H1 (cell line): ENCODE data around the gene RNFT2. TPM values are rescaled to one million over a fixed set of nuclear protein-coding genes. Genes with fewer than 3 reads are reported as not detected.

Experiments used
- CHD2 ChIP-seq: IDR thresholded peaks from 2 replicates; pipeline ENCODE4 v1.6.1; 2012; ENCODE audit warnings: low read length, improper control_type of control experiment
- FOSL1 ChIP-seq: IDR thresholded peaks from 2 replicates; pipeline ENCODE4 v1.6.1; 2011; ENCODE audit warnings: mild to moderate bottlenecking, low read depth, low read length, moderate library complexity; ENCODE audit not compliant: insufficient read depth
- HDAC2 ChIP-seq, 2 experiments: fragments of 300-600 bp in 1 of 2; sonication (generic) in 1 of 2; IDR thresholded peaks; 2 replicates each; pipeline ENCODE4 v1.6.1; 2011 to 2012; ENCODE audit warnings: low read depth in 2 of 2, low read length in 2 of 2, mild to moderate bottlenecking in 2 of 2, moderate library complexity in 2 of 2, borderline replicate concordance in 1 of 2, inconsistent platforms in 1 of 2
- RNF2 ChIP-seq: fragments of 200-900, 300-1000 bp; sonication (generic); IDR thresholded peaks from 2 replicates; pipeline ENCODE4 v1.7.1; 2016; ENCODE audit warnings: borderline replicate concordance, low read depth, mild to moderate bottlenecking, antibody characterized with exemption, low read length; ENCODE audit not compliant: poor library complexity, severe bottlenecking; ENCODE audit errors: missing control alignments
- TAF1 ChIP-seq: IDR thresholded peaks from 2 replicates; pipeline ENCODE4 v1.6.1; 2011; ENCODE audit warnings: mild to moderate bottlenecking, low read depth, low read length
- polyA plus RNA-seq, 7 experiments: library from polyadenylated mRNA; depleted of rRNA in 3 of 7; stranded (reverse) in 5 of 7; unstranded in 2 of 7; fragments of >200 nt in 5 of 7; fragments of 200-250 nt in 2 of 7; gene quantifications; 1 replicate in 5 of 7; 2 replicates in 1 of 7; 4 replicates in 1 of 7; pipeline versions ENCODE4 v1.2.1 to v1.2.3, GENCODE V29; 2011 to 2013; ENCODE audit warnings: missing spikeins in 2 of 7, mixed read lengths in 2 of 7
- total RNA-seq: library from RNA; stranded (reverse); fragmentation: NEBNext Ultra II Directional; extraction: Animal tissue kit (Norgen Biotek cat#: 25700); gene quantifications from 2 replicates; pipeline ENCODE4 v1.2.1, GENCODE V29; 2021
- TF ChIP-seq, protein P1 (sequence below): fragments of 300-600 bp; sonication (generic); IDR thresholded peaks from 2 replicates; pipeline ENCODE4 v1.7.1; 2012; ENCODE audit warnings: low read length, moderate library complexity, mild to moderate bottlenecking, inconsistent platforms; ENCODE audit not compliant: insufficient replicate concordance
- TF ChIP-seq, protein P2 (sequence below): IDR thresholded peaks from 2 replicates; pipeline ENCODE4 v1.6.1; 2011; ENCODE audit warnings: low read length, improper control_type of control experiment

The RNFT2 gene
- total and polyA plus RNA-seq, 2 of the 8 experiments (the other 6 are each of a cell fraction or from before 2014, with no cell fraction given) = 14.2 to 33.1 TPM

DNA sequence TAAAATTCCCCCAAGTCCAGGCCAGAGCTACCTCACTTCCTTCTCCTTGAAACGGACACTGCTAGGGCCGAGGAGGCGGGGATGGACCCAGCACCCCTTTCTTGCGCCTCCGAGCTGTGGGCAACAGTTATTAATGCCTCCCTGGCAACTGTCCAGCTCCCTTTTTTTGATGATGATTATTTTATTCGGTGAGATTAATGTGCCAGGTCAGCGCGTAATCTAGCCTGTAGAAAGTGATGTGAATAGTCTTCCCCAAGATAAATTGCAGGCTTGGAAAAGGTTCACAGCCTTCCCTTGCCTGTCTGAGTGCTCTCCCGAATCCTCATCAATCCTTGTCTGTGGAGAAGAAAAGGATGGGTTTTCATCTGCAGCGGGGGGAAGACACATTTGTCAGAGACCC, 54.3 kb downstream of the RNFT2 start (continued):
- TF ChIP-seq, protein P1, sequence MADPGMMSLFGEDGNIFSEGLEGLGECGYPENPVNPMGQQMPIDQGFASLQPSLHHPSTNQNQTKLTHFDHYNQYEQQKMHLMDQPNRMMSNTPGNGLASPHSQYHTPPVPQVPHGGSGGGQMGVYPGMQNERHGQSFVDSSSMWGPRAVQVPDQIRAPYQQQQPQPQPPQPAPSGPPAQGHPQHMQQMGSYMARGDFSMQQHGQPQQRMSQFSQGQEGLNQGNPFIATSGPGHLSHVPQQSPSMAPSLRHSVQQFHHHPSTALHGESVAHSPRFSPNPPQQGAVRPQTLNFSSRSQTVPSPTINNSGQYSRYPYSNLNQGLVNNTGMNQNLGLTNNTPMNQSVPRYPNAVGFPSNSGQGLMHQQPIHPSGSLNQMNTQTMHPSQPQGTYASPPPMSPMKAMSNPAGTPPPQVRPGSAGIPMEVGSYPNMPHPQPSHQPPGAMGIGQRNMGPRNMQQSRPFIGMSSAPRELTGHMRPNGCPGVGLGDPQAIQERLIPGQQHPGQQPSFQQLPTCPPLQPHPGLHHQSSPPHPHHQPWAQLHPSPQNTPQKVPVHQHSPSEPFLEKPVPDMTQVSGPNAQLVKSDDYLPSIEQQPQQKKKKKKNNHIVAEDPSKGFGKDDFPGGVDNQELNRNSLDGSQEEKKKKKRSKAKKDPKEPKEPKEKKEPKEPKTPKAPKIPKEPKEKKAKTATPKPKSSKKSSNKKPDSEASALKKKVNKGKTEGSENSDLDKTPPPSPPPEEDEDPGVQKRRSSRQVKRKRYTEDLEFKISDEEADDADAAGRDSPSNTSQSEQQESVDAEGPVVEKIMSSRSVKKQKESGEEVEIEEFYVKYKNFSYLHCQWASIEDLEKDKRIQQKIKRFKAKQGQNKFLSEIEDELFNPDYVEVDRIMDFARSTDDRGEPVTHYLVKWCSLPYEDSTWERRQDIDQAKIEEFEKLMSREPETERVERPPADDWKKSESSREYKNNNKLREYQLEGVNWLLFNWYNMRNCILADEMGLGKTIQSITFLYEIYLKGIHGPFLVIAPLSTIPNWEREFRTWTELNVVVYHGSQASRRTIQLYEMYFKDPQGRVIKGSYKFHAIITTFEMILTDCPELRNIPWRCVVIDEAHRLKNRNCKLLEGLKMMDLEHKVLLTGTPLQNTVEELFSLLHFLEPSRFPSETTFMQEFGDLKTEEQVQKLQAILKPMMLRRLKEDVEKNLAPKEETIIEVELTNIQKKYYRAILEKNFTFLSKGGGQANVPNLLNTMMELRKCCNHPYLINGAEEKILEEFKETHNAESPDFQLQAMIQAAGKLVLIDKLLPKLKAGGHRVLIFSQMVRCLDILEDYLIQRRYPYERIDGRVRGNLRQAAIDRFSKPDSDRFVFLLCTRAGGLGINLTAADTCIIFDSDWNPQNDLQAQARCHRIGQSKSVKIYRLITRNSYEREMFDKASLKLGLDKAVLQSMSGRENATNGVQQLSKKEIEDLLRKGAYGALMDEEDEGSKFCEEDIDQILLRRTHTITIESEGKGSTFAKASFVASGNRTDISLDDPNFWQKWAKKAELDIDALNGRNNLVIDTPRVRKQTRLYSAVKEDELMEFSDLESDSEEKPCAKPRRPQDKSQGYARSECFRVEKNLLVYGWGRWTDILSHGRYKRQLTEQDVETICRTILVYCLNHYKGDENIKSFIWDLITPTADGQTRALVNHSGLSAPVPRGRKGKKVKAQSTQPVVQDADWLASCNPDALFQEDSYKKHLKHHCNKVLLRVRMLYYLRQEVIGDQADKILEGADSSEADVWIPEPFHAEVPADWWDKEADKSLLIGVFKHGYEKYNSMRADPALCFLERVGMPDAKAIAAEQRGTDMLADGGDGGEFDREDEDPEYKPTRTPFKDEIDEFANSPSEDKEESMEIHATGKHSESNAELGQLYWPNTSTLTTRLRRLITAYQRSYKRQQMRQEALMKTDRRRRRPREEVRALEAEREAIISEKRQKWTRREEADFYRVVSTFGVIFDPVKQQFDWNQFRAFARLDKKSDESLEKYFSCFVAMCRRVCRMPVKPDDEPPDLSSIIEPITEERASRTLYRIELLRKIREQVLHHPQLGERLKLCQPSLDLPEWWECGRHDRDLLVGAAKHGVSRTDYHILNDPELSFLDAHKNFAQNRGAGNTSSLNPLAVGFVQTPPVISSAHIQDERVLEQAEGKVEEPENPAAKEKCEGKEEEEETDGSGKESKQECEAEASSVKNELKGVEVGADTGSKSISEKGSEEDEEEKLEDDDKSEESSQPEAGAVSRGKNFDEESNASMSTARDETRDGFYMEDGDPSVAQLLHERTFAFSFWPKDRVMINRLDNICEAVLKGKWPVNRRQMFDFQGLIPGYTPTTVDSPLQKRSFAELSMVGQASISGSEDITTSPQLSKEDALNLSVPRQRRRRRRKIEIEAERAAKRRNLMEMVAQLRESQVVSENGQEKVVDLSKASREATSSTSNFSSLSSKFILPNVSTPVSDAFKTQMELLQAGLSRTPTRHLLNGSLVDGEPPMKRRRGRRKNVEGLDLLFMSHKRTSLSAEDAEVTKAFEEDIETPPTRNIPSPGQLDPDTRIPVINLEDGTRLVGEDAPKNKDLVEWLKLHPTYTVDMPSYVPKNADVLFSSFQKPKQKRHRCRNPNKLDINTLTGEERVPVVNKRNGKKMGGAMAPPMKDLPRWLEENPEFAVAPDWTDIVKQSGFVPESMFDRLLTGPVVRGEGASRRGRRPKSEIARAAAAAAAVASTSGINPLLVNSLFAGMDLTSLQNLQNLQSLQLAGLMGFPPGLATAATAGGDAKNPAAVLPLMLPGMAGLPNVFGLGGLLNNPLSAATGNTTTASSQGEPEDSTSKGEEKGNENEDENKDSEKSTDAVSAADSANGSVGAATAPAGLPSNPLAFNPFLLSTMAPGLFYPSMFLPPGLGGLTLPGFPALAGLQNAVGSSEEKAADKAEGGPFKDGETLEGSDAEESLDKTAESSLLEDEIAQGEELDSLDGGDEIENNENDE = no peak
- TF ChIP-seq FOSL1 = no peak
- TF ChIP-seq RNF2 = no peak
- TF ChIP-seq CHD2 = no peak
- TF ChIP-seq HDAC2 (IDR thresholded peaks at IDR 0.05; ENCODE audit: borderline replicate concordance in 1 of 2, low read depth in 2 of 2, low read length in 2 of 2) = no peak
- no peak for TF ChIP-seq TAF1
- TF ChIP-seq, protein P2, sequence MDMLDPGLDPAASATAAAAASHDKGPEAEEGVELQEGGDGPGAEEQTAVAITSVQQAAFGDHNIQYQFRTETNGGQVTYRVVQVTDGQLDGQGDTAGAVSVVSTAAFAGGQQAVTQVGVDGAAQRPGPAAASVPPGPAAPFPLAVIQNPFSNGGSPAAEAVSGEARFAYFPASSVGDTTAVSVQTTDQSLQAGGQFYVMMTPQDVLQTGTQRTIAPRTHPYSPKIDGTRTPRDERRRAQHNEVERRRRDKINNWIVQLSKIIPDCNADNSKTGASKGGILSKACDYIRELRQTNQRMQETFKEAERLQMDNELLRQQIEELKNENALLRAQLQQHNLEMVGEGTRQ = no peak
- TF ChIP-seq, all 59 proteins: peak for 0
